GM12878 (cell line): Measurements from ENCODE around the gene CHD5. TPM values are rescaled to one million over a fixed set of nuclear protein-coding genes. Genes with fewer than 3 reads are reported as not detected.
A peak's percentile ranks its signal among the peaks of the same experiment; 100 is the strongest.

Source experiments
- ATAC-seq: fragments of 200-7000 bp; cut with Tn5 transposase; 3 replicates; pipeline ENCODE4 v1.9.1; 2020; ENCODE audit warnings: mild to moderate bottlenecking, moderate library complexity
- BruUV-seq: library from RNA; stranded (reverse); fragments of 400-500 nt; replicated peaks from 2 replicates; lab custom pipeline; 2021; lab: Mats Ljungman, UMichigan
- CTCF ChIA-PET: fragments of 300-600 bp; sonication (Branson Sonifier 250); formaldehyde crosslinking; extraction: SDS; loops from one replicate; lab custom pipeline; 2021; ENCODE audit warnings: inconsistent platforms; lab: Yijun Ruan, JAX
- POLR2A ChIA-PET: fragments of 350-600 bp; formaldehyde crosslinking; extraction: SDS; loops from one replicate; lab custom pipeline; 2021; ENCODE audit warnings: inconsistent platforms; lab: Charles Lee
- RAD21 ChIA-PET: fragments of 300-600 bp; sonication (Branson Sonifier 250); formaldehyde crosslinking; loops from one replicate; lab custom pipeline; 2023; ENCODE audit warnings: antibody characterized with exemption; ENCODE audit not compliant: unreplicated experiment; lab: Charles Lee
- SMC1A ChIA-PET: fragments of 300-600 bp; sonication (Branson Sonifier 250); formaldehyde crosslinking; loops from one replicate; lab custom pipeline; 2023; ENCODE audit not compliant: unreplicated experiment, uncharacterized antibody; lab: Charles Lee
- DNase-seq: peaks from one replicate; pipeline ENCODE4 v3.0.0-alpha.2; 2011; ENCODE audit warnings: low read depth, low spot score
- FAIRE-seq: peaks from 3 replicates; lab custom pipeline; 2011; peaks lifted over from hg19 to GRCh38; lab: Jason Lieb, UNC
- H2AFZ ChIP-seq: 2 replicates; pipeline ENCODE4 v1.6.0; 2011; ENCODE audit warnings: low read depth, low read length, control low read depth; ENCODE audit not compliant: control insufficient read depth
- H3K27ac ChIP-seq: 2 replicates; pipeline ENCODE4 v1.5.1; 2011; ENCODE audit warnings: control low read depth; ENCODE audit not compliant: control insufficient read depth, insufficient read depth
- H3K27me3 ChIP-seq, 2 experiments: replicated peaks in 1 of 2; 2 replicates each; pipeline versions ENCODE4 v1.6.0 to v1.6.1; 2011; ENCODE audit warnings: low read length in 1 of 2; ENCODE audit not compliant: control insufficient read depth in 2 of 2, insufficient read depth in 2 of 2
- H3K36me3 ChIP-seq, 2 experiments: 2 replicates each; pipeline ENCODE4 v1.5.1; 2011; ENCODE audit warnings: low read length in 1 of 2; ENCODE audit not compliant: control insufficient read depth in 2 of 2, insufficient read depth in 2 of 2
- H3K4me1 ChIP-seq: 2 replicates; pipeline ENCODE4 v1.6.1; 2011; ENCODE audit warnings: mild to moderate bottlenecking, low read length, moderate library complexity, mixed read lengths; ENCODE audit not compliant: control insufficient read depth, insufficient read depth
- H3K4me2 ChIP-seq: 2 replicates; pipeline ENCODE4 v1.6.0; 2011; ENCODE audit warnings: control low read depth; ENCODE audit not compliant: control insufficient read depth, insufficient read depth
- H3K4me3 ChIP-seq: fragments of 200-600 bp; sonication (generic); 2 replicates; pipeline ENCODE4 v1.5.1; 2016
- H3K79me2 ChIP-seq: 2 replicates; pipeline ENCODE4 v1.6.0; 2011; ENCODE audit warnings: low read length; ENCODE audit not compliant: control insufficient read depth, insufficient read depth
- H3K9ac ChIP-seq: 2 replicates; pipeline ENCODE4 v1.8.0; 2011; ENCODE audit warnings: low read length, control low read depth, mixed read lengths; ENCODE audit not compliant: control insufficient read depth, insufficient read depth
- H3K9me3 ChIP-seq: replicated peaks from 3 replicates; pipeline ENCODE4 v1.5.1; 2011; ENCODE audit warnings: mild to moderate bottlenecking, low read length; ENCODE audit not compliant: control insufficient read depth, insufficient read depth
- H4K20me1 ChIP-seq: 2 replicates; pipeline ENCODE4 v1.6.0; 2011; ENCODE audit not compliant: control insufficient read depth, insufficient read depth
- BHLHE40 ChIP-seq, 2 experiments: fragments of 450-650 bp in 1 of 2; IDR thresholded peaks; 2 replicates each; pipeline ENCODE4 v1.6.1; 2011 to 2017; ENCODE audit warnings: low read depth in 2 of 2, borderline replicate concordance in 1 of 2, improper control_type of control experiment in 1 of 2, low read length in 1 of 2, mild to moderate bottlenecking in 1 of 2
- CHD1 ChIP-seq: IDR thresholded peaks from 2 replicates; pipeline ENCODE4 v1.6.1; 2012; ENCODE audit warnings: low read depth, low read length, improper control_type of control experiment
- E2F8 ChIP-seq: fragments of 450-650 bp; IDR thresholded peaks from 2 replicates; pipeline ENCODE4 v1.6.1; 2018; ENCODE audit warnings: mild to moderate bottlenecking, low read depth, moderate library complexity; ENCODE audit not compliant: partially characterized antibody
- EED ChIP-seq: sonication (generic); IDR thresholded peaks from 2 replicates; pipeline ENCODE4 v1.6.1; 2016; ENCODE audit warnings: antibody characterized with exemption, low read depth
- GATAD2B ChIP-seq: fragments of 450-650 bp; conservative IDR thresholded peaks from 2 replicates; pipeline ENCODE4 v1.6.1; 2017; ENCODE audit warnings: low read depth, mild to moderate bottlenecking, moderate library complexity
- IKZF2 ChIP-seq, 2 experiments: fragments of 450-650 bp; IDR thresholded peaks; 2 replicates each; pipeline ENCODE4 v1.6.1; 2017; ENCODE audit warnings: mild to moderate bottlenecking in 2 of 2, moderate library complexity in 2 of 2
- IRF3 ChIP-seq: fragments of 450-650 bp; IDR thresholded peaks from 2 replicates; pipeline ENCODE4 v1.6.1; 2014; ENCODE audit warnings: mild to moderate bottlenecking
- MXI1 ChIP-seq: fragments of 150-350 bp; IDR thresholded peaks from 2 replicates; pipeline ENCODE4 v1.6.1; 2011; ENCODE audit warnings: low read depth, mild to moderate bottlenecking, inconsistent platforms, low read length, improper control_type of control experiment
- RAD21 ChIP-seq: IDR thresholded peaks from 2 replicates; pipeline ENCODE4 v1.6.1; 2011; ENCODE audit warnings: mild to moderate bottlenecking, low read depth, low read length, moderate library complexity; ENCODE audit not compliant: insufficient read depth
- RCOR1 ChIP-seq: conservative IDR thresholded peaks from 2 replicates; pipeline ENCODE4 v1.6.1; 2012; ENCODE audit warnings: low read depth, low read length, improper control_type of control experiment
- RELB ChIP-seq: fragments of 450-650 bp; IDR thresholded peaks from 2 replicates; pipeline ENCODE4 v1.6.1; 2017; ENCODE audit warnings: low read depth, mild to moderate bottlenecking, moderate library complexity
- SIN3A ChIP-seq: IDR thresholded peaks from 2 replicates; pipeline ENCODE4 v1.6.1; 2012; ENCODE audit warnings: low read depth, low read length, improper control_type of control experiment
- SMC3 ChIP-seq: IDR thresholded peaks from 2 replicates; pipeline ENCODE4 v1.6.1; 2011; ENCODE audit warnings: low read length, improper control_type of control experiment, borderline replicate concordance
- SP1 ChIP-seq: IDR thresholded peaks from one replicate; pipeline ENCODE4 v1.6.1; 2011; ENCODE audit warnings: low read depth, low read length
- SREBF2 ChIP-seq: IDR thresholded peaks from 2 replicates; pipeline ENCODE4 v1.6.1; 2012; ENCODE audit warnings: mild to moderate bottlenecking, low read length
- SUZ12 ChIP-seq: fragments of 200-600 bp; sonication (generic); IDR thresholded peaks from one replicate; pipeline ENCODE4 v1.6.1; 2018; ENCODE audit warnings: antibody characterized with exemption, mild to moderate bottlenecking; ENCODE audit not compliant: unreplicated experiment
- ZSCAN29 ChIP-seq: fragments of 450-650 bp; IDR thresholded peaks from 2 replicates; pipeline ENCODE4 v1.6.1; 2017; ENCODE audit warnings: mild to moderate bottlenecking, moderate library complexity
- WGBS: methylation state at CpG from one replicate; pipeline ENCODE4 v1.1.6; 2016; ENCODE audit warnings: low lambda C conversion rate; ENCODE audit not compliant: insufficient replicate concordance, insufficient coverage; ENCODE audit errors: missing lambda C conversion rate; 5-methylcytosine and 5-hydroxymethylcytosine counted together
- in situ Hi-C: fragments of 300-500 bp; cut with MboI; formaldehyde crosslinking; loops from 9 replicates; pipeline ENCODE4 v1.14.3; 2018; ENCODE audit warnings: mixed read lengths
- intact Hi-C: fragments of 100-400 bp; cut with micrococcal nuclease; formaldehyde crosslinking; loops from one replicate; pipeline ENCODE4 v1.14.2; 2022; ENCODE audit not compliant: unreplicated experiment
- polyA plus RNA-seq, 11 experiments: library from polyadenylated mRNA; depleted of rRNA in 4 of 11; unstranded in 6 of 11; stranded (reverse) in 5 of 11; fragments of >200 nt; fragmentation: Nextera tagmentation in 4 of 11; fragmentation: Illumina TruSeq in 1 of 11; extraction: Ambion mirVana in 4 of 11; extraction: Trizol in 1 of 11; gene quantifications; 1 replicate in 1 of 11; 2 replicates in 10 of 11; pipeline versions ENCODE4 v1.2.1 to v1.2.3, GENCODE V29; 2011 to 2016; ENCODE audit warnings: inconsistent platforms in 2 of 11, missing spikeins in 2 of 11, low read depth in 1 of 11
- total RNA-seq, 4 experiments: library from RNA; depleted of rRNA in 3 of 4; stranded (reverse); fragments of >200 nt in 3 of 4; fragmentation: Illumina TruSeq in 1 of 4; extraction: Trizol in 1 of 4; gene quantifications; 2 replicates each; pipeline versions ENCODE4 v1.2.1 to v1.2.3, GENCODE V29; 2013 to 2021

The CHD5 gene
- total and polyA plus RNA-seq, 10 of the 15 experiments (the other 5 are each of a cell fraction or from before 2014, with no cell fraction given), result 0.03 to 0.49 (median 0.13) TPM; not detected in 3

- H4K20me1 ChIP-seq, result no peaks in the 10 kb centered on the region
- RAD21 ChIA-PET, result no interaction called here
- intact Hi-C loops, result no loop called here
- in situ Hi-C loops, result no loop called here
- FAIRE-seq, result no peak
- POLR2A ChIA-PET, result interaction anchor here (0.7 kb wide), 1 partner anchor 809 kb away, joined by 3 read pairs; no protein-coding TSS in a partner anchor
- SMC1A ChIA-PET, result no interaction called here
- peaks cover 0 to 8% of the 10 kb centered on the region in 2 experiments; a peak in 3 of 4 replicates for H3K36me3 ChIP-seq
- CTCF ChIA-PET, result no interaction called here
- H3K9ac ChIP-seq, result no peak overlapping the region
- no peak overlapping the region for H3K4me2 ChIP-seq
- H2AFZ ChIP-seq, result no peak overlapping the region
- no peak for DNase-seq
- no peaks in the 10 kb centered on the region for H3K9me3 ChIP-seq
- 74% methylated on average over 27 of the region's 27 CpGs for WGBS
- no peaks in the 10 kb centered on the region for H3K79me2 ChIP-seq
- H3K4me3 ChIP-seq, result no peak overlapping the region
- no TSS peak for BruUV-seq
- no peaks in the 10 kb centered on the region for H3K4me1 ChIP-seq
- ATAC-seq, result peak; percentile 42
- H3K27me3 ChIP-seq, result no peaks in the 10 kb centered on the region
- H3K27ac ChIP-seq, result no peak overlapping the region
- TF ChIP-seq SIN3A, result no peak
- no peak for TF ChIP-seq SMC3
- TF ChIP-seq BHLHE40 (IDR thresholded peaks at IDR 0.05; ENCODE audit: borderline replicate concordance in 1 of 2, low read depth in 2 of 2, low read length in 1 of 2), result no peak
- no peak for TF ChIP-seq RELB
- TF ChIP-seq EED, result no peak
- TF ChIP-seq RCOR1, result no peak
- no peak for TF ChIP-seq GATAD2B
- TF ChIP-seq ZSCAN29, result no peak
- no peak for TF ChIP-seq SP1
- no peak for TF ChIP-seq E2F8
- TF ChIP-seq IRF3, result no peak
- TF ChIP-seq CHD1, result no peak
- TF ChIP-seq SREBF2, result no peak
- TF ChIP-seq SUZ12, result no peak
- no peak for TF ChIP-seq IKZF2 (IDR thresholded peaks at IDR 0.05)
- 0 out of 2 replicates have a peak, but pooled peaks have one; percentile 11 for TF ChIP-seq RAD21
- TF ChIP-seq MXI1, result no peak
These were observed 80.0 kb downstream of the CHD5 start for GRCh38 chr1:6099787-6100765.
